Epithelial cell of proximal tubule (primary cell): Measurements from ENCODE around the gene PPP2R2B. TPM values are rescaled to one million over a fixed set of nuclear protein-coding genes. Genes with fewer than 3 reads are reported as not detected.

Experiments
- DNase-seq: peaks from one replicate; pipeline ENCODE4 v3.0.0-alpha.2; 2011; ENCODE audit warnings: low read depth
- H3K4me3 ChIP-seq: 2 replicates; pipeline ENCODE4 v1.5.1; 2011; ENCODE audit warnings: low read depth, mild to moderate bottlenecking, low read length
- total RNA-seq: library from RNA; depleted of rRNA; stranded (reverse); fragments of >200 nt; gene quantifications from 2 replicates; pipeline ENCODE4 v1.2.3, GENCODE V29; 2015
- TF ChIP-seq, protein P1 (sequence below): conservative IDR thresholded peaks from 2 replicates; pipeline ENCODE4 v1.5.1; 2012; ENCODE audit warnings: low read depth, mild to moderate bottlenecking, low read length

PPP2R2B gene
- total RNA-seq, 1 donor from 2014 or later: 3.9 TPM

DNA sequence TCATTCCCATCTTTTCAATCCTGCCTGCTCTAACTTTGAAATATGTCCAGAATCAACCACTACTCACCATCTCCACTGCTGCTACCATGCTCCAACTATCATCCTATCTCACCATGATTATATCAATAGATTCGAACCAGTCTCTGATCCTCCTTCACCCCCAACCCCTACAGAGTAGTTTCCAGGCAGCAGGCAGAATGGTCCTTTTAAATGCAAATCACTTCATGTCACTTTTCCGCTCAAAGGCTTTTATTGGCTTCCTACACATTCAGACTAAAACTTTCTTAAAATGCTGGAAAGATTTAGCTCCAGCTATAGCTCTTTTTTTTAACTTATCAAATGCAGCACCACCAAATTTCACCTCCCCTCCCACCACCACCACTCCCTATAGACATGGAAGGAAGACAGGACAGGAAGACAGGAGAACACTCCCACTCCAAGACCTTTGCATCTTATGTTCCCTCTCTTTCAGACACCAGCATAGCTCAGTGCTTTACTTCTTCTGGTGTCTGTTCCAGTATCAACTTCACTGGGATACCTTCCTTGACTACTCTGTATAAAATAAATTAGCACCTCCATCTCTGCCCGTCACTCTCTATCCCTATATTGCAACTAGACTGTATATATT lies 9.9 kb upstream of the PPP2R2B start:
- no peak for DNase-seq
- no peak overlapping the region for H3K4me3 ChIP-seq
- TF ChIP-seq, protein P1, sequence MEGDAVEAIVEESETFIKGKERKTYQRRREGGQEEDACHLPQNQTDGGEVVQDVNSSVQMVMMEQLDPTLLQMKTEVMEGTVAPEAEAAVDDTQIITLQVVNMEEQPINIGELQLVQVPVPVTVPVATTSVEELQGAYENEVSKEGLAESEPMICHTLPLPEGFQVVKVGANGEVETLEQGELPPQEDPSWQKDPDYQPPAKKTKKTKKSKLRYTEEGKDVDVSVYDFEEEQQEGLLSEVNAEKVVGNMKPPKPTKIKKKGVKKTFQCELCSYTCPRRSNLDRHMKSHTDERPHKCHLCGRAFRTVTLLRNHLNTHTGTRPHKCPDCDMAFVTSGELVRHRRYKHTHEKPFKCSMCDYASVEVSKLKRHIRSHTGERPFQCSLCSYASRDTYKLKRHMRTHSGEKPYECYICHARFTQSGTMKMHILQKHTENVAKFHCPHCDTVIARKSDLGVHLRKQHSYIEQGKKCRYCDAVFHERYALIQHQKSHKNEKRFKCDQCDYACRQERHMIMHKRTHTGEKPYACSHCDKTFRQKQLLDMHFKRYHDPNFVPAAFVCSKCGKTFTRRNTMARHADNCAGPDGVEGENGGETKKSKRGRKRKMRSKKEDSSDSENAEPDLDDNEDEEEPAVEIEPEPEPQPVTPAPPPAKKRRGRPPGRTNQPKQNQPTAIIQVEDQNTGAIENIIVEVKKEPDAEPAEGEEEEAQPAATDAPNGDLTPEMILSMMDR: no peak

DNA sequence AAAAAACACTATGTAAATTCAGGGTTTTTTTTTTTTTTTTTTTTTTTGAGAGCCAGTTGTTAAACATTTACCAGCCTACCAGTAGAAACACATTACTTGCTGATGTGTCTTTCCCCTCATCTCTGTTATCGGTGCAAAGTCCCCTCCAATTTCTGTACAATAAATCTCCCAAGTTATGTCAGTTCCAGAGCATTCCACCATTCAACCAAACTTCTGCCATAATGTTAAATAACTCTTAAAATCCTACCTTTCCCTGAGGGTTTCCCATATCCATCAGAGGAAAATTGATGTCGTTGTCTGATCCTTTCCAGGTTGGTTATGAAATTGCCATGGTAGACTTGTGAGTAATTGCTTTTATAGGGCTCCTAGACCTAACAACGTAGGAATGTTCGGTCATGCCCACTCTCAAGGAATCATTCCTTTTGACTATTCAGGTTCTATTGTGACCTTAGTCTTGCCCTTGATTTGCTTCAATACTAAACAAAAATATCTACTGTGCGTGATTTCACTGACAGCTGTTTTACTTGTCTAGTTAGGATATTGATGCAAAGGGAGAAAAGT lies 5.6 kb upstream of the PPP2R2B start:
- no peak for DNase-seq
- H3K4me3 ChIP-seq: no peak overlapping the region
- TF ChIP-seq, protein P1: no peak

DNA sequence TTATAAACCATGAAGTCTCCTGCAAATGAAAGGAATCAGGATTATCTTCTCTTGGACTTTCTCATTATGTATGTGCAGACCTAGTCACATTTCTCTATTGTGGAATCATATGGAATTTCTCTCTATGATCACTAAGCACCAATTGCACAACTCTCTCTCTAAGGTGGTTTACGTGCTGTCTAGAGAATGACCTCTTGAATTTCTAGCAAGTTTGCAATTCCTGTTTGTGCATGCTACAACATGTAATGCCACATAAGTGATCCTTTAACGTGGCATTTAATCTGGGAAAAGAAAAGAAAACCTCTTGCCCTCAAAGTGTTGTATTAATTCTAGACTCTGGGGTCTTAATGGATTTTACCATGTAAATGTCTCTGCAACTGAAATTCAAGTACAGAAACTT lies 5.0 kb upstream of the PPP2R2B start:
- no peak for DNase-seq
- TF ChIP-seq, protein P1: no peak
- H3K4me3 ChIP-seq: no peak overlapping the region

DNA sequence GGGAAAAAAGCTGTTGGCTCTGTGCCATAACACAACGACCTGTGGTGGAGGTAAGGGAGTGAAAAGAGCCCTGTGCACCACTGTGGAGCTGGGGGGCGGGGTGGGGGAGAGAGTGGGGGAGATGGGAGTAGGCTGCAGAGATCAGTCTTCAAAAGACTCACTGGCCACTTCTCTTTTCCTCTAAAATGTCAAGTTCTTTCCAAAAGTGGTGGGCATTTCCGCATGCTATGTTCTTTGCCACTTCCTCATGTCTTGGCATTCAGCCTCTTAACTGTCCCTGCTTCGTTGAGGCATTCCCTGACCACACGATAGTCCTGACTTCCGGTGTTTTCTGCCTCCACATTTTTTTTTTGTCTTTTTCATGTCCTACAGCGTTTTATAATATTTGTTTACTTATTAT lies 2.4 kb upstream of the PPP2R2B start:
- no peak overlapping the region for H3K4me3 ChIP-seq
- TF ChIP-seq, protein P1: no peak
- DNase-seq: no peak

DNA sequence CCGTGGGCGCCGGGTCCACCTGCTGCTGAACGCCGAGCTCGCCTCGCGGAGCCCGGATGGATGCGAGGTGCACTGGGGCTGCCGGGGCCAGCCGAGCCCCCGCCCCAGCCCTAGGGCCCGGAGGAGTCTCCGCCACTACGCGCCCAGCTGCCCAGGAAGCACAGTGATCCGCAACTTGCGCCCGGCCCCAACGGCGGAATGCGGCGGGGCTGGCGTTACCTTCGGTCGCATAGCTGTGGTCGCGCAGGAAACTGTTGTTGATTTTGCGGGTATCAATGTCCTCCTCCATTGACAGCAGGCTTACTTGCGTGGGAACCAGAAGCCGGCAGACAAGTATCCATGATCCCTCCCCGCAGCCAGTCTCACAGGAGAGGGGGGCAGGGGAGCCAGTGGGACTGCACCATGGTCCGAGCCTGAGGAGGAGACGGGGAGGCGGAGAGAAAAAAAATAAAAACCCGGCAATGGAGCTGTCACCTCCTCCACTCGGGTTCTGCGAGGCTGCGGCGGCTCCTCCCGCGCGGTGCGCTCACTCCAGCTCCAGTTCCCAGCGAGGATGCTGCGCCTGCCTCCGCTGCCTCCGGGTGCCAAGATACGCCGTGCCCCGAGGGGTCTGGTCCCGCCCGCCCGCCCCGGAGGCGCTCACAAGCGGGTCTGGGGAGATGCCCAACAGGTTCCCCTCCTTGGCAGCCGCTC lies 628 bp downstream of the PPP2R2B start:
- TF ChIP-seq, protein P1: no peak
- no peak for DNase-seq
- peak overlapping the region; percentile 52 for H3K4me3 ChIP-seq

DNA sequence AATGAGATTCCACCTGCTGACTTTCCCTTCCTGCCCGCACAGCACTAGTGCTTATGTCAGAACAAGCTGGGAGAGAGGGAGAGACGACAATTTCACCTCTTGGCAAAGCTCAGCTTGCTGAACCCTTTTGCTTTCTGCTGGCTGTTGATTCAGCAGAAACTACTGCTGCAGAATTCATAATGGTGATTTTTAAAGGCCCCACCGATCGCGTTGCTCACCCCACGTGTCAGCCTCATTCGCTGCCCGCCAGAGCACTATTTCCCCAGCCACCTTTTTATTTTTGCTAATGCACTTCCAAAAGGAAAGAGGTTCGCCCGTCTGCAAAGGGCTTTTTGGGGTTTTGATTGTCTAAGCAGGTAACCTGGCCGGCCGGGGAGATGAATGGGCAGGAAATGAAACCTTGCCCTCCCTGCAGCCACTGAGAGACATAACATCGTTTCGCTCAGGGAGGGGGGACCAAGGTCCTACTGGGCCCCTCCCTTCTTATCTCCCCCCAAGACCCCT lies 1.3 kb downstream of the PPP2R2B start:
- TF ChIP-seq, protein P1: no peak
- no peak for DNase-seq
- H3K4me3 ChIP-seq: peak overlapping the region; percentile 52
